HepG2 (cell line): ENCODE results near the gene ITGB2. TPM values are rescaled to one million over a fixed set of nuclear protein-coding genes. Genes with fewer than 3 reads are reported as not detected.
A peak's percentile ranks its signal among the peaks of the same experiment; 100 is the strongest.

Experiments
- ATAC-seq: fragments of 200-7000 bp; cut with Tn5 transposase; 3 replicates; pipeline ENCODE4 v1.9.1; 2020; ENCODE audit warnings: mild to moderate bottlenecking, moderate library complexity
- BruUV-seq: library from RNA; stranded (reverse); fragments of 400-500 nt; replicated peaks from 2 replicates; lab custom pipeline; 2021; lab: Mats Ljungman, UMichigan
- CTCF ChIA-PET: fragments of 300-600 bp; formaldehyde crosslinking; extraction: SDS; loops from one replicate; lab custom pipeline; 2021; ENCODE audit warnings: low total read pairs, inconsistent platforms, low intra/inter-chr PET ratio; lab: Yijun Ruan, JAX
- POLR2A ChIA-PET: fragments of 350-600 bp; sonication (Branson Sonifier 250); formaldehyde crosslinking; loops from one replicate; lab custom pipeline; 2020; ENCODE audit warnings: antibody characterized with exemption, inconsistent platforms; lab: Yijun Ruan, JAX
- DNase-seq: peaks from one replicate; pipeline ENCODE4 v3.0.0-alpha.2; 2015; ENCODE audit warnings: low spot score
- FAIRE-seq: peaks from 3 replicates; lab custom pipeline; 2011; peaks lifted over from hg19 to GRCh38; lab: Jason Lieb, UNC
- H2AFZ ChIP-seq: one replicate; pipeline ENCODE4 v1.6.1; 2011; ENCODE audit warnings: low read length, inconsistent platforms
- H3K27ac ChIP-seq: fragments of 300-600 bp; 3 replicates; pipeline ENCODE4 v1.8.0; 2011; ENCODE audit warnings: mixed run types, mild to moderate bottlenecking, mixed read lengths, low read length, inconsistent platforms; ENCODE audit not compliant: insufficient read depth; ENCODE audit errors: extremely low read length
- H3K27me3 ChIP-seq, 2 experiments: fragments of 200-600 bp in 1 of 2; 2 replicates in 1 of 2; 3 replicates in 1 of 2; pipeline versions ENCODE4 v1.6.0 to v1.8.0; 2011; ENCODE audit warnings: low read length in 2 of 2, mild to moderate bottlenecking in 2 of 2, moderate library complexity in 2 of 2, inconsistent platforms in 1 of 2; ENCODE audit not compliant: insufficient read depth in 2 of 2, control insufficient read depth in 1 of 2
- H3K36me3 ChIP-seq, 2 experiments: fragments of 200-600 bp in 1 of 2; replicated peaks in 1 of 2; 2 replicates in 1 of 2; 3 replicates in 1 of 2; pipeline versions ENCODE4 v1.5.1 to v1.8.0; 2011; ENCODE audit warnings: low read length in 2 of 2, inconsistent platforms in 1 of 2; ENCODE audit not compliant: insufficient read depth in 2 of 2, control insufficient read depth in 1 of 2
- H3K4me1 ChIP-seq: 2 replicates; pipeline ENCODE4 v1.5.1; 2012; ENCODE audit warnings: low read length, inconsistent platforms; ENCODE audit not compliant: insufficient read depth
- H3K4me2 ChIP-seq: 2 replicates; pipeline ENCODE4 v1.6.0; 2011; ENCODE audit warnings: low read depth, low read length, inconsistent platforms
- H3K4me3 ChIP-seq, 3 experiments: fragments of 200-600 bp in 1 of 3; sonication (generic), shearing (Covaris generic) in 1 of 3; replicated peaks in 1 of 3; 2 replicates each; pipeline ENCODE4 v1.5.1; 2011 to 2016; ENCODE audit warnings: low read length in 3 of 3, inconsistent platforms in 2 of 3, low read depth in 2 of 3, mild to moderate bottlenecking in 2 of 3, control low read depth in 1 of 3, mixed read lengths in 1 of 3; ENCODE audit not compliant: insufficient read depth in 1 of 3
- H3K79me2 ChIP-seq: one replicate; pipeline ENCODE4 v1.6.1; 2011; ENCODE audit warnings: low read length, inconsistent platforms; ENCODE audit not compliant: insufficient read depth
- H3K9ac ChIP-seq: 2 replicates; pipeline ENCODE4 v1.6.0; 2011; ENCODE audit warnings: mild to moderate bottlenecking, low read depth, low read length, inconsistent platforms; ENCODE audit not compliant: insufficient read depth
- H3K9me3 ChIP-seq: 2 replicates; pipeline ENCODE4 v1.5.1; 2012; ENCODE audit warnings: mild to moderate bottlenecking, low read length
- H4K20me1 ChIP-seq: 2 replicates; pipeline ENCODE4 v1.6.0; 2011; ENCODE audit warnings: inconsistent platforms, mild to moderate bottlenecking, low read length, moderate library complexity; ENCODE audit not compliant: insufficient read depth
- AGO2 ChIP-seq: fragments of 200-400 bp; formaldehyde crosslinking; optimal IDR thresholded peaks from 2 replicates; pipeline ENCODE3; 2017; ENCODE audit warnings: mild to moderate bottlenecking, low read depth, low read length, moderate library complexity
- ATF7 ChIP-seq, 2 experiments: fragments of 450-650 bp in 1 of 2; sonication (generic) in 1 of 2; formaldehyde crosslinking in 1 of 2; IDR thresholded peaks; 2 replicates each; pipeline versions ENCODE4 v1.4.0 to v1.6.1; 2016 to 2020; ENCODE audit warnings: antibody characterized with exemption in 1 of 2, mild to moderate bottlenecking in 1 of 2, missing genetic modification reagents in 1 of 2
- FOXC1 ChIP-seq: sonication (generic); formaldehyde crosslinking; IDR thresholded peaks from 2 replicates; pipeline ENCODE4 v1.8.0; 2022; ENCODE audit warnings: mild to moderate bottlenecking, missing genetic modification reagents, borderline replicate concordance
- GFI1 ChIP-seq: sonication (generic); formaldehyde crosslinking; IDR thresholded peaks from 2 replicates; pipeline ENCODE4 v1.5.0; 2020; ENCODE audit warnings: missing genetic modification reagents, mild to moderate bottlenecking, borderline replicate concordance
- NCOA5 ChIP-seq: sonication (generic); formaldehyde crosslinking; IDR thresholded peaks from 2 replicates; pipeline ENCODE4 v1.4.0; 2020; ENCODE audit warnings: missing genetic modification reagents
- SRSF4 ChIP-seq: fragments of 200-400 bp; formaldehyde crosslinking; IDR thresholded peaks from one replicate; pipeline ENCODE4 v1.6.1; 2018; ENCODE audit warnings: mild to moderate bottlenecking, low read depth, low read length, moderate library complexity; ENCODE audit not compliant: poor library complexity, severe bottlenecking
- ZNF44 ChIP-seq: sonication (generic); formaldehyde crosslinking; IDR thresholded peaks from 2 replicates; pipeline ENCODE4 v1.5.1; 2020; ENCODE audit warnings: mild to moderate bottlenecking, missing genetic modification reagents
- ZNF768 ChIP-seq: sonication (generic); formaldehyde crosslinking; IDR thresholded peaks from 2 replicates; pipeline ENCODE4 v1.4.0; 2020; ENCODE audit warnings: missing genetic modification reagents
- ZNF790 ChIP-seq: sonication (generic); formaldehyde crosslinking; IDR thresholded peaks from 2 replicates; pipeline ENCODE4 v1.8.0; 2022; ENCODE audit warnings: missing genetic modification reagents, mild to moderate bottlenecking, borderline replicate concordance
- WGBS: methylation state at CpG from one replicate; pipeline ENCODE4 v1.1.6; 2017; ENCODE audit warnings: low lambda C conversion rate; 5-methylcytosine and 5-hydroxymethylcytosine counted together
- in situ Hi-C: cut with HindIII; loops from 2 replicates; pipeline ENCODE4 v1.10.0; 2017; ENCODE audit warnings: low pct_unique_long_range_greater_than_20kb; ENCODE audit not compliant: extremely low pct_ligation_motif_present
- intact Hi-C: fragments of 100-400 bp; cut with micrococcal nuclease; formaldehyde crosslinking; loops from one replicate; pipeline ENCODE4 v1.10.0; 2022; ENCODE audit not compliant: unreplicated experiment
- polyA plus RNA-seq, 8 experiments: library from polyadenylated mRNA; depleted of rRNA in 3 of 8; stranded (reverse) in 7 of 8; unstranded in 1 of 8; fragments of >200 nt; fragmentation: Illumina TruSeq in 4 of 8; extraction: Trizol in 4 of 8; gene quantifications; 2 replicates each; pipeline versions ENCODE4 v1.2.1 to v1.2.3, GENCODE V29; 2011 to 2016; ENCODE audit warnings: low read depth in 4 of 8, missing spikeins in 1 of 8, mixed read lengths in 1 of 8; ENCODE audit not compliant: insufficient read depth in 1 of 8
- total RNA-seq, 5 experiments: library from RNA; depleted of rRNA; stranded (reverse); fragments of >200 nt; fragmentation: Illumina TruSeq; extraction: Trizol; gene quantifications; 2 replicates each; pipeline ENCODE4 v1.2.3, GENCODE V29; 2016; ENCODE audit warnings: low read depth in 1 of 5
- TF ChIP-seq, protein P1 (sequence below): sonication (generic); formaldehyde crosslinking; IDR thresholded peaks from 2 replicates; pipeline ENCODE4 v1.8.1; 2023; ENCODE audit warnings: missing genetic modification reagents, mild to moderate bottlenecking, borderline replicate concordance
- TF ChIP-seq, protein P2 (sequence below): sonication (generic); formaldehyde crosslinking; conservative IDR thresholded peaks from 2 replicates; pipeline ENCODE4 v1.4.0; 2020; ENCODE audit warnings: mild to moderate bottlenecking, missing genetic modification reagents, moderate library complexity

Gene ITGB2
- total and polyA plus RNA-seq, 2 of the 13 experiments (the other 11 are each of a cell fraction or from before 2014, with no cell fraction given) = 4.2 to 18.0 TPM

DNA sequence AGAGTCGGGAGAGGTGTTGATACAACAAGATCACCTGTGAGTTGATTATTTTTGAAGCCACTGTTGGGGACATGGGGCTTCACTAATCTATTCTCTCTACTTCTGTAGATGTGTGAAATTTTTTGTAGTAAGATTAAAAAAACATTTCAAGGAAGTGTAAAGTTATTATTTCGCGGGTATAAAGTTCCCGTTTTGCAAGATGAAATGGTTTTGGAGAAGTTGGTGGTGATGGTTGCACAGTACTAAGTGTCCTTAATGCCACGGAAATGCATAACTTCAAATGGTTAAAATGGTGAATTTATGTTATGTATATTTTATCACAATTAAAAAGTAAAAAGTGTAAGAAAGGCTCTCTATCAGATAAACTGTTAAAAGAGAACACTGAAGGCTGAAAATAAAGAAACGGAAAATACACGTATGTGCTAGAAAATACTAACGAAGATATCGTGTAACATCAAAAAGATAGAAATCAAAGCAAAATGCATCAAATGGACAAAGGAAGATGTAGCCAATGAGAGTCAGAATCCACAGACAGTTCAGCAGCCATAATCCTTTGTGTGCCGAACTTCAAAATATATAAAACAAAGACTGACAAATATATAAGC, 2.9 kb upstream of the ITGB2 start:
- in situ Hi-C loops = no loop called here
- ChIA-PET POLR2A (no interaction called here), CTCF (no interaction called here)
- peaks cover 3 to 5% of the 10 kb centered on the region in 2 experiments; a peak in 3 of 5 replicates for H3K27me3 ChIP-seq
- WGBS = 68% methylated on average over 10 of the region's 10 CpGs
- no peaks in the 10 kb centered on the region for H3K79me2 ChIP-seq
- no peak overlapping the region for H3K4me2 ChIP-seq
- no peaks in the 10 kb centered on the region for H4K20me1 ChIP-seq
- H3K9me3 ChIP-seq = no peaks in the 10 kb centered on the region
- H3K36me3 ChIP-seq = no peaks in the 10 kb centered on the region
- BruUV-seq = no TSS peak
- no peak for DNase-seq
- no peak for FAIRE-seq
- intact Hi-C loops = no loop called here
- TF ChIP-seq FOXC1 (CRISPR knock-in tag) (no peak), ZNF790 (CRISPR knock-in tag) (no peak), ZNF768 (no peak), NCOA5 (CRISPR knock-in tag) (no peak), GFI1 (no peak), SRSF4 (no peak), ATF7 (IDR thresholded peaks at IDR 0.05) (no peak), ATF7 (CRISPR knock-in tag; IDR thresholded peaks at IDR 0.05) (no peak)
- TF ChIP-seq, protein P1, sequence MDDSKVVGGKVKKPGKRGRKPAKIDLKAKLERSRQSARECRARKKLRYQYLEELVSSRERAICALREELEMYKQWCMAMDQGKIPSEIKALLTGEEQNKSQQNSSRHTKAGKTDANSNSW = no peak
- peaks cover 56% of the 10 kb centered on the region for H3K4me1 ChIP-seq
- no peak overlapping the region for H3K27ac ChIP-seq
- H2AFZ ChIP-seq = no peak overlapping the region
- H3K9ac ChIP-seq = no peak overlapping the region
- ATAC-seq = no peak
- H3K4me3 ChIP-seq = no peak overlapping the region

DNA sequence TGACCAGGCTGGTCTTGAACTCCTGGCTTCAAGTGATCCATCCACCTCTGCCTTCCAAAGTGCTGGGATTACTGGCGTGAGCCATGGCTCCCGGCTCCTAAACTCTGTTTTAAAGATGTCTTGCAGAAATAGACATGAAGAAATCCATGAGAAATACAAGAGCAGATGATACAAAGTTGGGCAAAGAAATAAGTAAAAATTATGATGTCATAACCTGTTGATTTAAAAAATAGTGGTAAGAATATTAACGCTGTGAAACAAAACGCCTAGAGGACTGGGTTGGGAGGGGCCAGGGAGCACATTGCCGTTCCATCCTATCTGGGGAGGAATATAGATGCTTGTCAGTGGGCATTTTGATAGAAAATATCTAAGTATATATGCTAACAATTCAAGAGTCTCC, 1.2 kb upstream of the ITGB2 start:
- no peaks in the 10 kb centered on the region for H4K20me1 ChIP-seq
- H3K9ac ChIP-seq = no peak overlapping the region
- no peak overlapping the region for H3K4me2 ChIP-seq
- in situ Hi-C loops (no loop called here), intact Hi-C loops (no loop called here)
- H3K79me2 ChIP-seq = no peaks in the 10 kb centered on the region
- ChIA-PET POLR2A (no interaction called here), CTCF (no interaction called here)
- no peaks in the 10 kb centered on the region for H3K36me3 ChIP-seq
- H2AFZ ChIP-seq = no peak overlapping the region
- TF ChIP-seq, protein P2, sequence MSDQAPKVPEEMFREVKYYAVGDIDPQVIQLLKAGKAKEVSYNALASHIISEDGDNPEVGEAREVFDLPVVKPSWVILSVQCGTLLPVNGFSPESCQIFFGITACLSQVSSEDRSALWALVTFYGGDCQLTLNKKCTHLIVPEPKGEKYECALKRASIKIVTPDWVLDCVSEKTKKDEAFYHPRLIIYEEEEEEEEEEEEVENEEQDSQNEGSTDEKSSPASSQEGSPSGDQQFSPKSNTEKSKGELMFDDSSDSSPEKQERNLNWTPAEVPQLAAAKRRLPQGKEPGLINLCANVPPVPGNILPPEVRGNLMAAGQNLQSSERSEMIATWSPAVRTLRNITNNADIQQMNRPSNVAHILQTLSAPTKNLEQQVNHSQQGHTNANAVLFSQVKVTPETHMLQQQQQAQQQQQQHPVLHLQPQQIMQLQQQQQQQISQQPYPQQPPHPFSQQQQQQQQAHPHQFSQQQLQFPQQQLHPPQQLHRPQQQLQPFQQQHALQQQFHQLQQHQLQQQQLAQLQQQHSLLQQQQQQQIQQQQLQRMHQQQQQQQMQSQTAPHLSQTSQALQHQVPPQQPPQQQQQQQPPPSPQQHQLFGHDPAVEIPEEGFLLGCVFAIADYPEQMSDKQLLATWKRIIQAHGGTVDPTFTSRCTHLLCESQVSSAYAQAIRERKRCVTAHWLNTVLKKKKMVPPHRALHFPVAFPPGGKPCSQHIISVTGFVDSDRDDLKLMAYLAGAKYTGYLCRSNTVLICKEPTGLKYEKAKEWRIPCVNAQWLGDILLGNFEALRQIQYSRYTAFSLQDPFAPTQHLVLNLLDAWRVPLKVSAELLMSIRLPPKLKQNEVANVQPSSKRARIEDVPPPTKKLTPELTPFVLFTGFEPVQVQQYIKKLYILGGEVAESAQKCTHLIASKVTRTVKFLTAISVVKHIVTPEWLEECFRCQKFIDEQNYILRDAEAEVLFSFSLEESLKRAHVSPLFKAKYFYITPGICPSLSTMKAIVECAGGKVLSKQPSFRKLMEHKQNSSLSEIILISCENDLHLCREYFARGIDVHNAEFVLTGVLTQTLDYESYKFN (CRISPR knock-in tag) = no peak
- TF ChIP-seq ATF7 (IDR thresholded peaks at IDR 0.05) (peak; percentile 80), ATF7 (CRISPR knock-in tag; IDR thresholded peaks at IDR 0.05) (no peak), AGO2 (no peak), ZNF44 (no peak)
- H3K4me3 ChIP-seq = no peak overlapping the region
- no peak overlapping the region for H3K27ac ChIP-seq
- peaks cover 3 to 5% of the 10 kb centered on the region in 2 experiments; a peak in 3 of 5 replicates for H3K27me3 ChIP-seq
- 56% methylated on average over 5 of the region's 5 CpGs for WGBS
- FAIRE-seq = no peak
- no TSS peak for BruUV-seq
- no peak for DNase-seq
- H3K9me3 ChIP-seq = no peaks in the 10 kb centered on the region
- no peak for ATAC-seq
- H3K4me1 ChIP-seq = peaks cover 56% of the 10 kb centered on the region
